RCC 7860 (cell line): ENCODE measurements around the gene BTBD6.
A peak's percentile ranks its signal among the peaks of the same experiment; 100 is the strongest.
"Not testable (repeated sequence)": the region's sequence is repeated elsewhere in the genome, so short reads cannot be mapped to it uniquely, and the experiment has no call there.

Experiments used
- DNase-seq: peaks from one replicate; pipeline ENCODE4 v3.0.0-alpha.2; 2015; ENCODE audit warnings: low spot score
- FAIRE-seq: peaks from 2 replicates; lab custom pipeline; 2012; peaks lifted over from hg19 to GRCh38; lab: Jason Lieb, UNC

Gene BTBD6

GRCh38 chr14:105267820-105268548 is 19.7 kb downstream of the BTBD6 start:
- no peak for DNase-seq
- FAIRE-seq: no peak

DNA sequence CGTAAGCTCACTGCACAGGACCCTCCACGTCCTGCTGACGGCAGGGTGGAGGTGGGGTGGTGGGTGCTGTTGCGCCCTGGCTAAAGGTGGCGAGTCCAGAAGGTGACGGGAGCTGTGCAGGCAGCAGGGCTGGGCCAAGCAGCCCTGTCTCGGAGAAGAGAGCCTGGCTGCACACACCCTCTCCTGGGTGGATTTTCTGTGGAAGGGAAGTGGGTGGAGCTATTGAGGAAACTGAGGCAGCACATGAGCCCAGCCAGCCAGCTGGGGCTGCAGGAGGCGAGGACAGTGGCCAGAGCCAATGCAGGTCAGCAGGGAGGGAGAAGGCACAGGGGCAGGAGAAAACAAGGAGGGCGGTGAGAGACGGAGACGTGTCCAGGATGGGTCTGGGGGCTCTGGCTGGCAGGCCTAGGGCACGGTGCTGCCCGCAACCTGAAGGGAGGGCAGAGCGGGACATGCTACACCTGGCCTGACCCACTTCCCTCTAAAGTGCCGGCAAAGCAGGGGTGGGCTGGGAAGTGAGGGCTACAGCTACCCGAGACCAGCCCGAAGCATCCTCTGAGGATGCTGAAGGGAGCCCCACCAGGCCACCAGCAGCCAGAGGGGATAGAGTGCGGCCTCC is 20.5 kb downstream of the BTBD6 start:
- FAIRE-seq (no peak), DNase-seq (no peak)

- DNase-seq (no peak), FAIRE-seq (no peak)
Measured at GRCh38 chr14:105269405-105269804, 21.1 kb downstream of the BTBD6 start.

- DNase-seq (no peak), FAIRE-seq (no peak)
Measured at GRCh38 chr14:105271224-105271890, 23.0 kb downstream of the BTBD6 start.

DNA sequence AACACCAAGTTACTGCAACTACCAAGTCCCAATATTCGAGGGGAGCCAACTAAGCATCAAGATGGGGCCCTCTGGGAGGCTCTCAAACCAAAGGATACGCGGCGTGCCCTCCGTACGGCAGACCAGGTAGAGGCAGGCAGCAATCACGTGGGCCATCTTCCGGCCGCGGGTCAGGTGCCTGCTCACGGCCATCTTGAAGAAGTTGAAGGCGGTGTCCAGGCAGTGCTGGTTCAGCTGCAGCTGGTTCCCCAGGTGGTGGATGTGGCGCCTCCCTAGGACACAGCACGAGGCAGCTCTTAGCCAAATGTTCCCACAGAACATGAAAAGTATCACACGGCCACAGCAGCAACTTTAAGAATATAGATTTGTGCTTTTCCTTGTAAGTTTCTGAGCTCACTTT is 24.3 kb downstream of the BTBD6 start:
- no peak for DNase-seq
- no peak for FAIRE-seq

DNA sequence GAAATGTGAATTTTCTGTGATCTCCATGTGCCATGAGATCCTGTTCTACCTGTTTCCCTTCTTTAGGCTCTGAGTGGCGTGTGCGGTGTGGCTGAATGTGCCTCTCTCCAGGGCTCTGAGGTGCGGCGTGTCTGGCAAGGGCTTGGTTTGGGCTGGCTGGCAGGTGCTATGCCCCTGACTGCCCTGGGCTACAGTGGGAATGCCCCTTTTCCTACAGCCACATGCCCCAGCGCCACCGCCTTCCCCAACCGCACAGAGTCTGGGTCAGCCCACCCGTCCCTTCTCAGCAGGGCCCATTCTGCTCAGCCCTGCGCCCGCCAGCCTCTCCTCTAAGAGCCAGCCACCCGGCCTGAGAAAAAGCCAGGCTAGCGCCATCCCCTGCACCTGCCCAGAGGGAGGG is 24.7 kb downstream of the BTBD6 start:
- FAIRE-seq: no peak
- DNase-seq: no peak

GRCh38 chr14:105274637-105275036 is 26.3 kb downstream of the BTBD6 start:
- FAIRE-seq: no peak
- no peak for DNase-seq

DNA sequence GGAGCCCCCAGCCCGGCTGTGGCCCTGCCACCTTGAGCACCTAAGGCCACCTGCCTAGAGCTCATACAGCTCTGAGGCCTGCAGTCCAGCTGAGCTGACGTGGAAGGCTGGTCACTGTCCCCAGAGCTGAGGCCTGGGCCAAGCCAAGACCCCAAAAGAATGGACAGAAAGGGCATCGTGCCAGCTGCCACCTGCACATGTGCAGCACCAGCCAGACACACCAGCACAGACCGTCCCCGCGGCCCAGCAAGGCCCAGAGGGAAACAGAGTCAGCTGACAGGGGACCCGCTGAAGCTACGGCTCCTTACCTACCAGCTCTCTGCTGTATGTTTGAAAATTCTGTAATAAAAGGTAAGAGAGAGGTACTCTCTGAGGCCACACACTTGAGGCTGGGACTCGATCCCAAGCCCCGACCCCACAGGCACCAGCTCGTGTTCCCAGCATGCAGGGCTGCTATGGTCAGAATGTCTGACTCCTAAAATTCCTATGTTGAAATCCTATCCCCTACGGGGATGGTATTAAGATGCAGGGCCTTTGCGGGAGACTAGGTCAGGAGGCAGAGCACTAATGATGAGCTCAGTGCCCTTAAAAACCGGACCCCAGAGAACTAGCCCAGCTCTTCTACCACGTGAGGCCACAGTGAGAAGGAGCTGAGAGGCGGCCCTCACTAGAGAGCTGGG is 27.1 kb downstream of the BTBD6 start:
- FAIRE-seq (no peak), DNase-seq (no peak)

DNA sequence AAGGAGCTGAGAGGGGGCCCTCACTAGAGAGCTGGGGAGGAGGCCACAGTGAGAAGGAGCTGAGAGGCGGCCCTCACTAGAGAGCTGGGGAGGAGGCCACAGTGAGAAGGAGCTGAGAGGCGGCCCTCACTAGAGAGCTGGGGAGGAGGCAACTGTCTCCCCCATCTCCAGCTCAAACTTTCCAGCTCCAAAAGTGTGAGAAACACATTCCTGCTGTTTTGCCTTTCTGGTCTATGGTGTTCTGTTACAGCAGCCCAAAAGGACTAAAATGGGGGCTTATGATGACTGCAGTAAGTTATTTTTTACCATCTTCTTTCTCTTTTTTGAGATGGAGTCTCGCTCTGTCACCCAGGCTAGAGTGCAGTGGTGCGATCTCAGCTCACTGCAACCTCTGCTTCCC is 29.1 kb downstream of the BTBD6 start:
- FAIRE-seq, DNase-seq: not testable (repeated sequence)

GRCh38 chr14:105279642-105280361 is 31.5 kb downstream of the BTBD6 start:
- DNase-seq (no peak), FAIRE-seq (no peak)

DNA sequence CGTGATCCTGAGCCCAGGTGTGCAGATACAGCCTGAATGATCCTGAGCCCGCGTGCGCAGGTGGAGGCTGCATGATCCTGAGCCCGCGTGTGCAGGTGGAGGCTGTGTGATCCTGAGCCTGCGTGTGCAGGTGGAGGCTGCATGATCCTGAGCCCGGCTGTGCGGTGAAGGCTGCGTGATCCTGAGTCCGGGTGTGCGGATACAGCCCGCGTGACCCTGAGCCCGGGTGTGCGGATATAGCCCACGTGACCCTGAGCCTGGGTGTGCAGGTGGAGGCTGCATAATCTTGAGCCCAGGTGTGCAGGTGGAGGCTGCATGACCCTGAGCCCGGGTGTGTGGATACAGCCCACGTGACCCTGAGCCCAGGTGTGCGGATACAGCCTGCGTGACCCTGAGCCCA is 32.2 kb downstream of the BTBD6 start:
- FAIRE-seq (no peak), DNase-seq (no peak)

GRCh38 chr14:105281371-105282097 is 33.2 kb downstream of the BTBD6 start:
- no peak for FAIRE-seq
- peak; percentile 30 for DNase-seq

GRCh38 chr14:105282098-105282725 is 33.9 kb downstream of the BTBD6 start:
- FAIRE-seq (no peak), DNase-seq (no peak)

DNA sequence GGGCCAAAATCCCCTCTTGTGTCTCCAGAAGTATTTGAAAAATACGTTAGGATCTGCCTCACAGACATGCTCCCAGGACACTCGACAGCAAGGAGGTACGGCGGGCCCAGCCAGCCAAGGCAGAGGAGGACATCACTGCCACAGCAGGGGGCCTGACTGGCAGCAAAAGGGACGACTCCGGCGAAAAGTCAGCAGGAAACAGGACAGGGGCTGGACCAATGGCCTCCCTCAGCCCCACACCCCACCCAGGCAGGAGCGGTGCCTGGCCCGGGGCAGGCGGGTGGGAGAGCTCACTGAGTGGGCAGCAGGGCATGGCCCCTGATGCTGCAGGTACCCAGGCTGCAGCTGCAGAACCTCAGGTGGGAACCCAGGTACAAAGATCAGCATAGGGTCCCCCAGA is 34.7 kb downstream of the BTBD6 start:
- FAIRE-seq: no peak
- DNase-seq: no peak

DNA sequence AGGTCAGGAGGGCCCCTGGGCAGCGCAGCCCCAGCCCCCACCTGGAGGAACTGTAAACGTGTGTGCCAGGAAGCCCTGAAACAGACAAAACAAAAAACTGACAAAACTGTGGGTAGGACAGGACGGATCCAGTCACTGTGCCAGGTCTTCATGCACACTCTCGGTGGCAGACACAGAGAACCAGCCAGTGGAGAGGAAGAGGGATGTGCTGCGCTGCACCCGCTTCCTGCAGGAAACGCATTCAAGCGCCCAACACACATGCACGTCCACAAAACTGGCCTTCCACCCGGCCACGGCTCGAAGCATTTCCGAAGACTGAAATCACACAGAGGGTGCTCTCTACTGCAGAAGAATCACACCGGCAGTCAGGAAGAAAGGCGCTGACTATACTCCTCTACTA is 35.6 kb downstream of the BTBD6 start:
- no peak for FAIRE-seq

GRCh38 chr14:105285174-105285573 is 36.8 kb downstream of the BTBD6 start:
- FAIRE-seq (no peak), DNase-seq (no peak)

More for the DNA sequence above, 35.6 kb downstream of the BTBD6 start:
- no peak for DNase-seq

DNA sequence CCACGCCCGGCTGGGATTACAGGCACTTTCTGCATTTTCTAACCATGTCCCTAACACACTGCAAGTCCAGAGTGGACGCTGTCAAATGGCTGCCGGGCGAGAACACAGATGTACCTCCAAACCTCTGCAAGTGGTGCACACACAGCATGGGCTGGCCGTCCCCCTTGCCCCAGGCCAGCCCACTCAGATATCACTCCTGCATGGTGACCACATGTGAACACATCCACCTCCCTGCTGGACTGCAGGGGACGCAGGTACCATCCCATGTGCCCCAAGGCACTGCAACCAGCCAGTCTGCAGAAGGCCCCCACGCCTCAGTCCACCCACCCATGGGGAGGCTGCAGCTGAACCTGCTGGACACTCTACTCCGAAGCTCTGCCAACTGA is 38.4 kb downstream of the BTBD6 start:
- no peak for FAIRE-seq
- DNase-seq: no peak

GRCh38 chr14:105287249-105288102 is 39.1 kb downstream of the BTBD6 start:
- no peak for DNase-seq

GRCh38 chr14:105288936-105289335 is 40.6 kb downstream of the BTBD6 start:
- DNase-seq, FAIRE-seq: not testable (repeated sequence)

More at GRCh38 chr14:105287249-105288102, 39.1 kb downstream of the BTBD6 start:
- no peak for FAIRE-seq
